ENCODE results near the gene CACNA2D3. TPM values are rescaled to one million over a fixed set of nuclear protein-coding genes. Genes with fewer than 3 reads are reported as not detected.

Gene CACNA2D3
- total RNA-seq, 1 donor from 2014 or later: 0.17 TPM

DNA sequence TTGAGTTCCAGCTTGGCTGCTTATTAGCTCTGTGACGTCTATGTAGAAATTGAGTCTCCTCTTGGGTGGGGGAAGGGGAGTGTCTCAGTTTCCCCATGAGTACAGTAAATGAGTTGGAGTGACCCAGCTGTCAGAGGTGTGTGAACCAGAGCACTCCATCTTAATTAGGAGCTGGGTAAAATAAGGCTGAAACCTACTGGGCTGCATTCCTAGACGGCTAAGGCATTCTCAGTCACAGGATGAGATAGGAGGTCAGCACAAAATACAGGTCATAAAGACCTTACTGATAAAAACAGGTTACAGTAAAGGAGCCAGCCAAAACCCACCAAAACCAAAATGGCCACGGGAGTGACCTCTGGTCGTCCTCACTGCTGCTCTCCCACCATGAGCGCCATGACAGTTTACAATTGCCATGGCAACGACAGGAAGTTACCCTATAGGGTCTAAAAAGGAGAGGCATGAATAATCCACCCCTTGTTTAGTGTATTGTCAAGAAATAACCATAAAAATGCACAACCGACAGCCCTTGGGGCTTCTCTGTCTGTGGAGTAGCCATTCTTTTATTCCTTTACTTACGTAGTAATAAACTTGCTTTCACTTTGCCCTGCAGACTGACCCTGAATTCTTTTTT is 222.4 kb downstream of the CACNA2D3 start:
- no peak overlapping the region for H3K4me3 ChIP-seq (ENCODE audit: low read depth, low read length)
- TF ChIP-seq, protein P1, sequence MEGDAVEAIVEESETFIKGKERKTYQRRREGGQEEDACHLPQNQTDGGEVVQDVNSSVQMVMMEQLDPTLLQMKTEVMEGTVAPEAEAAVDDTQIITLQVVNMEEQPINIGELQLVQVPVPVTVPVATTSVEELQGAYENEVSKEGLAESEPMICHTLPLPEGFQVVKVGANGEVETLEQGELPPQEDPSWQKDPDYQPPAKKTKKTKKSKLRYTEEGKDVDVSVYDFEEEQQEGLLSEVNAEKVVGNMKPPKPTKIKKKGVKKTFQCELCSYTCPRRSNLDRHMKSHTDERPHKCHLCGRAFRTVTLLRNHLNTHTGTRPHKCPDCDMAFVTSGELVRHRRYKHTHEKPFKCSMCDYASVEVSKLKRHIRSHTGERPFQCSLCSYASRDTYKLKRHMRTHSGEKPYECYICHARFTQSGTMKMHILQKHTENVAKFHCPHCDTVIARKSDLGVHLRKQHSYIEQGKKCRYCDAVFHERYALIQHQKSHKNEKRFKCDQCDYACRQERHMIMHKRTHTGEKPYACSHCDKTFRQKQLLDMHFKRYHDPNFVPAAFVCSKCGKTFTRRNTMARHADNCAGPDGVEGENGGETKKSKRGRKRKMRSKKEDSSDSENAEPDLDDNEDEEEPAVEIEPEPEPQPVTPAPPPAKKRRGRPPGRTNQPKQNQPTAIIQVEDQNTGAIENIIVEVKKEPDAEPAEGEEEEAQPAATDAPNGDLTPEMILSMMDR (IDR thresholded peaks at IDR 0.05; ENCODE audit: insufficient read depth, low read length, poor library complexity, severe bottlenecking): no peak
- no peaks in the 10 kb centered on the region for H3K27me3 ChIP-seq (ENCODE audit: control insufficient read depth, insufficient read depth, low read length)
- no peaks in the 10 kb centered on the region for H3K36me3 ChIP-seq (ENCODE audit: control insufficient read depth, insufficient read depth, low read length)
- DNase-seq (ENCODE audit: low read depth): no peak

DNA sequence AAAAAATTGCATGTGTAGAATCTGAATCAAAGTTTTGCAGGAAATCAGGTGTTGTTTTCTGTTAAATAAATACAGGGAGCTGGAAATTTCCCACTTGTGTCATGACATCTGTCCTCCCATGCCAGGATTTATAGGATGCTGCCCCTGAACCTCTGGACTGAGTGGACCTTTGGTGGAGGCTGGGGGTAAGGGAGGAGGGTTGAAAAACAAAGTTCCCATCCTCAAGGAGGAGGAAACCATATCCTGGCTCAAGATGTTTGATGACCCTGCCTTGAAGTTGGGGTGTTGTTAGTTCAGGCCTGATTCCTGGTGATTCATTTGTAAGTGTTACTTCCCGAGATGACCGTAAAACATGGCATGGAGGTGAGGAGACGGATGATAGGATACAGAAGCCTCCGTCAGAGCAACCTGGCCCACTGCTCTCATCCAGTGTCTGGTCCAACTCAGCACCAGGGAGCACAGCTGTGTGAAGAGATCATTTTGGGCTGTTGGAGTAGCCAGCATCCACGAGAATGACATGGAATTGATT is 223.6 kb downstream of the CACNA2D3 start:
- TF ChIP-seq, protein P1 (IDR thresholded peaks at IDR 0.05; ENCODE audit: insufficient read depth, low read length, poor library complexity, severe bottlenecking): no peak
- no peak for DNase-seq (ENCODE audit: low read depth)
- Histone ChIP-seq H3K27me3 (ENCODE audit: control insufficient read depth, insufficient read depth, low read length) (no peaks in the 10 kb centered on the region), H3K4me3 (ENCODE audit: low read depth, low read length) (no peak overlapping the region), H3K36me3 (ENCODE audit: control insufficient read depth, insufficient read depth, low read length) (no peaks in the 10 kb centered on the region)

DNA sequence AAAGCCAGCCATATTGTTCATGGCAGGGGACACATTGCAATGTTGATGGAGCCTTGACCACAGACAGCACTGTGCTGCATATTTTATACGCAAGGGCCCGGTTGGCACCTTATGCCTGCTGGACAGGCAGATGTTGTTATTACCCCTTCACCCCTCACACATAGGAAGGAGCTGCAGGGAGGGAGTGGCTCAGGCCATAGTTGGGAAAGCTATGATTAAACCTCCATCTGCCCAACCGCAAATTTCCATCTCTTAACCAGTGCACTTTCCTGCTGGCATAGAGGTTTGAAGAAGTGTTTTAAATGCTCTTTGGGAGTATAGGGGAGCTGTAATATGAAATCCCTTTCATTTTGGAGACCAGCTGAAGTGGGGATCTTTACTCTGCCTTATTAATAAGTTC is 224.7 kb downstream of the CACNA2D3 start:
- Histone ChIP-seq H3K4me3 (ENCODE audit: low read depth, low read length) (no peak overlapping the region), H3K36me3 (ENCODE audit: control insufficient read depth, insufficient read depth, low read length) (no peaks in the 10 kb centered on the region), H3K27me3 (ENCODE audit: control insufficient read depth, insufficient read depth, low read length) (no peaks in the 10 kb centered on the region)
- DNase-seq (ENCODE audit: low read depth): no peak
- TF ChIP-seq, protein P1 (IDR thresholded peaks at IDR 0.05; ENCODE audit: insufficient read depth, low read length, poor library complexity, severe bottlenecking): no peak

DNA sequence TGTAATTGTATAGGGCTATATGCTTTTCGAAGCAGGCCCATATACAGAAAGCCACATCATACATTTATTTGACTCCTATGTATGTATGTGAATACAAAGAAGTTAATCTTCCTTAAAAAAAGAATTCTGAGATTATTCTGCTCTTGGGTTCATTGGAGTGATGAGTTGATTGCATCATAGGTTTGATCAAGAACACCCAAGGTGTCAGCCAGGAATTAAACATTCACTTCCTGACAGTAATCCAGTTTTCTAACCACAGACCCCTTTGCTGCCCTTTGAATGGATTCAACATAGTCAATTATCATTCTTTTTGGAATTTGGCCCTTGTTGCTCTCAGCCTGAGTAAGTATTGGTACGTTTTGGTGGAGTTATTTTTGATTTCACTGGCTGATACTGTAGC is 225.6 kb downstream of the CACNA2D3 start:
- DNase-seq (ENCODE audit: low read depth): no peak
- H3K27me3 ChIP-seq (ENCODE audit: control insufficient read depth, insufficient read depth, low read length): no peaks in the 10 kb centered on the region
- H3K4me3 ChIP-seq (ENCODE audit: low read depth, low read length): no peak overlapping the region
- TF ChIP-seq, protein P1 (IDR thresholded peaks at IDR 0.05; ENCODE audit: insufficient read depth, low read length, poor library complexity, severe bottlenecking): no peak
- no peaks in the 10 kb centered on the region for H3K36me3 ChIP-seq (ENCODE audit: control insufficient read depth, insufficient read depth, low read length)

DNA sequence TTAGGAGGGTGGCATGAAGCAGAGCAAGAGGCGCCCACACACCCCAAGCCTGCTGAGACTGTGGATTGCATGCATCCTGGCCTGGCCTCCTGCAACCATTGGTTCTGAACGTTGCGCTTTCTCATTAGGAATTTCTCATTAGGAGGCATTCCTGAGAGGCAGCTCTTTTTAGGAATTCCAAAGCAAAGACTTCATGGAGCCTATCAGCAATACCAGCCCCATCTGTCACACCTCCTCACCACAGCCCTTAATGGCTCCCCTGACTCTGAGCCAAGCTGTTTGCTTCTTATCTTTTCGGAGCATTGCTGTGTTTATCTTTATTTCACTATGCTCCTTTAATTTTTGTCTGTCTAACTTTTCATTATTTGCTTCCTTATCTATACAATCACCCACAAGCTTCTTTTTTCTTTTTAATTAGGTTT is 226.9 kb downstream of the CACNA2D3 start:
- TF ChIP-seq, protein P1 (IDR thresholded peaks at IDR 0.05; ENCODE audit: insufficient read depth, low read length, poor library complexity, severe bottlenecking): no peak
- H3K27me3 ChIP-seq (ENCODE audit: control insufficient read depth, insufficient read depth, low read length): no peaks in the 10 kb centered on the region
- H3K4me3 ChIP-seq (ENCODE audit: low read depth, low read length): no peak overlapping the region
- no peak for DNase-seq (ENCODE audit: low read depth)
- no peaks in the 10 kb centered on the region for H3K36me3 ChIP-seq (ENCODE audit: control insufficient read depth, insufficient read depth, low read length)

DNA sequence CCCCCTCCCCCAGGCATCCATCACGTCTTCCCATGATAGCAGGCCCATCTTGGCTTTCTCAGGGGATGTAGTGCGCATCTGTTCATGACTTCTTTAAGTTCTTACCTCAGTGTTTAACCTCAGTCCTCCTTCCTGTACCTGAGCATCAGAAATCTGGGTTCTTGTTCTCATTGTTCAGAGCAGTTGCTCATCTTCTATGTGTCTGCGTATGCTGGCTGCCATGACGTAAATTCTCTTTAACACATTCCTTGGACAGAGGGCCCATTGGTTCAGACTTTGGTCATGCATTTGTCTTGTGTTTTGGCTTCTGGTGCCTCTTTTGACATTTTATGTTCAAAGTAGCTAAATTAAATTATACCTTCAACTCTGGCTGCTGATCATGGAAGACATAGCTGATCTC is 227.3 kb downstream of the CACNA2D3 start:
- Histone ChIP-seq H3K36me3 (ENCODE audit: control insufficient read depth, insufficient read depth, low read length) (no peaks in the 10 kb centered on the region), H3K4me3 (ENCODE audit: low read depth, low read length) (no peak overlapping the region), H3K27me3 (ENCODE audit: control insufficient read depth, insufficient read depth, low read length) (no peaks in the 10 kb centered on the region)
- DNase-seq (ENCODE audit: low read depth): no peak
- TF ChIP-seq, protein P1 (IDR thresholded peaks at IDR 0.05; ENCODE audit: insufficient read depth, low read length, poor library complexity, severe bottlenecking): no peak
